Measurements from ENCODE around the gene ADAMTSL1. TPM values are rescaled to one million over a fixed set of nuclear protein-coding genes. Genes with fewer than 3 reads are reported as not detected.

Gene ADAMTSL1
- total and polyA plus RNA-seq, 2 experiments from 2014 or later, result 2.3 to 5.0 TPM

DNA sequence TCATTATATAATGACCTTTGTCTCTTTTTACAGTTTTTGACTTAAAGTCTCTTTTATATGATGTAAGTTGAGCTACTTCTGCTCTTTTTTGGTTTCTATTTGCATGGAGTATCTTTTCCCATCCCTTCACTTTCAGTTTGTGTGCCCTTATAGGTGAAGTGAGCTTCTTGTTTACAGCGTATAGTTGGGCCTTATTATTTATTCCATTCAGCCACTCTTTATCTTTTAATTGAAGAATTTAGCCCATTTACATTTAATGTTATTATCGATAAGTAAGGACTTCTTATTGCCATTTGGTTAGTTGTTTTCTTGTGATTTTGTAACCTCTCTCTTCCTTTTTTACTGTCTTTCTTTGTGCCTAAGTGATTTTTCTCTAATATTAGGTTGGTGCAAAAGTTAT is 117.3 kb downstream of the ADAMTSL1 start (continued):
- TF ChIP-seq, protein P1, sequence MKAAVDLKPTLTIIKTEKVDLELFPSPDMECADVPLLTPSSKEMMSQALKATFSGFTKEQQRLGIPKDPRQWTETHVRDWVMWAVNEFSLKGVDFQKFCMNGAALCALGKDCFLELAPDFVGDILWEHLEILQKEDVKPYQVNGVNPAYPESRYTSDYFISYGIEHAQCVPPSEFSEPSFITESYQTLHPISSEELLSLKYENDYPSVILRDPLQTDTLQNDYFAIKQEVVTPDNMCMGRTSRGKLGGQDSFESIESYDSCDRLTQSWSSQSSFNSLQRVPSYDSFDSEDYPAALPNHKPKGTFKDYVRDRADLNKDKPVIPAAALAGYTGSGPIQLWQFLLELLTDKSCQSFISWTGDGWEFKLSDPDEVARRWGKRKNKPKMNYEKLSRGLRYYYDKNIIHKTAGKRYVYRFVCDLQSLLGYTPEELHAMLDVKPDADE (IDR thresholded peaks at IDR 0.05), result no peak
- TF ChIP-seq, protein P2, sequence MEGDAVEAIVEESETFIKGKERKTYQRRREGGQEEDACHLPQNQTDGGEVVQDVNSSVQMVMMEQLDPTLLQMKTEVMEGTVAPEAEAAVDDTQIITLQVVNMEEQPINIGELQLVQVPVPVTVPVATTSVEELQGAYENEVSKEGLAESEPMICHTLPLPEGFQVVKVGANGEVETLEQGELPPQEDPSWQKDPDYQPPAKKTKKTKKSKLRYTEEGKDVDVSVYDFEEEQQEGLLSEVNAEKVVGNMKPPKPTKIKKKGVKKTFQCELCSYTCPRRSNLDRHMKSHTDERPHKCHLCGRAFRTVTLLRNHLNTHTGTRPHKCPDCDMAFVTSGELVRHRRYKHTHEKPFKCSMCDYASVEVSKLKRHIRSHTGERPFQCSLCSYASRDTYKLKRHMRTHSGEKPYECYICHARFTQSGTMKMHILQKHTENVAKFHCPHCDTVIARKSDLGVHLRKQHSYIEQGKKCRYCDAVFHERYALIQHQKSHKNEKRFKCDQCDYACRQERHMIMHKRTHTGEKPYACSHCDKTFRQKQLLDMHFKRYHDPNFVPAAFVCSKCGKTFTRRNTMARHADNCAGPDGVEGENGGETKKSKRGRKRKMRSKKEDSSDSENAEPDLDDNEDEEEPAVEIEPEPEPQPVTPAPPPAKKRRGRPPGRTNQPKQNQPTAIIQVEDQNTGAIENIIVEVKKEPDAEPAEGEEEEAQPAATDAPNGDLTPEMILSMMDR (conservative IDR thresholded peaks at IDR 0.05; ENCODE audit: low read depth in 2 of 2), result no peak
- TF ChIP-seq EZH2 (IDR thresholded peaks at IDR 0.05; ENCODE audit: low read depth, unreplicated experiment), result no peak

DNA sequence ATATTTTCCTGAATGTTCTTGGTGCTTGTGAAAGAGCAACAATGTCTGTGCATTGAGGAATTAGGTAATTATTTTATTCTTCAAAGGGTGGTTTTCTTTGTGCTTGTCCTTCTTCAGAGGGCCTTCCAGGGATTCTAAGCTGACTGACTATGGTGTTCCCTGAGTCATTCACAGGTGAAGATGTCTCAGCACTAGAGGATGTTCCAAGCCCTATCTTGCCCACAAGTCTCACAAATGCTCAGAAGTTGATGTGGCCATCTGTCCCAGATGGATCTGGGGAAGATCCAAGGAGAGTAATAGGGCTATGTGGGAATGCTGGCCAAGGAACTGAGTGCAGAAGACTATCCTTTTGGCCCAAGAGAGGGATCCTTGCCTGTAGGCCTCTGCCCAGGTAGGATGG is 120.9 kb downstream of the ADAMTSL1 start:
- no peak overlapping the region for H3K4me2 ChIP-seq
- no peak overlapping the region for H2AFZ ChIP-seq
- Mint-ChIP-seq H3K27ac (no peak overlapping the region), H3K36me3 (ENCODE audit: low read depth) (peaks cover 9% of the 10 kb centered on the region; the same call in 2 of the 3 replicates), H3K4me1 (no peaks in the 10 kb centered on the region), H3K4me3 (no peak overlapping the region), H3K9me3 (peaks cover 14% of the 10 kb centered on the region), H3K27me3 (ENCODE audit: insufficient read depth, low read depth, poor library complexity) (peaks cover 2% of the 10 kb centered on the region)
- DNase-seq (ENCODE audit: low spot score) (no peak), ATAC-seq (no peak)
- H3K27ac ChIP-seq (ENCODE audit: low read depth), result no peak overlapping the region
- no peaks in the 10 kb centered on the region for H3K4me1 ChIP-seq (ENCODE audit: insufficient read depth)
- H3K36me3 ChIP-seq (ENCODE audit: insufficient read depth), result no peaks in the 10 kb centered on the region
- H3K79me2 ChIP-seq (replicated peaks; ENCODE audit: insufficient read depth), result no peaks in the 10 kb centered on the region
- no peaks in the 10 kb centered on the region for H3F3A ChIP-seq (replicated peaks; ENCODE audit: low read depth)
- H3K9me2 ChIP-seq (ENCODE audit: insufficient read depth), result peaks cover 3% of the 10 kb centered on the region
- H4K20me1 ChIP-seq (replicated peaks; ENCODE audit: insufficient read depth), result no peaks in the 10 kb centered on the region
- no peak overlapping the region for H3K4me3 ChIP-seq
- H3K27me3 ChIP-seq (ENCODE audit: insufficient read depth), result no peaks in the 10 kb centered on the region
- no peak for TF ChIP-seq ZNF114 (CRISPR knock-in tag; IDR thresholded peaks at IDR 0.05)
- TF ChIP-seq JUNB (IDR thresholded peaks at IDR 0.05; ENCODE audit: unreplicated experiment), result no peak
- TF ChIP-seq REST (IDR thresholded peaks at IDR 0.05; ENCODE audit: unreplicated experiment), result no peak
- TF ChIP-seq NANOG (IDR thresholded peaks at IDR 0.05; ENCODE audit: borderline replicate concordance), result no peak
- no peak for TF ChIP-seq EZH2 (IDR thresholded peaks at IDR 0.05; ENCODE audit: low read depth, unreplicated experiment)
- TF ChIP-seq POLR2AphosphoS5 (IDR thresholded peaks at IDR 0.05; ENCODE audit: low read depth), result no peak
- no peak for TF ChIP-seq EZH2phosphoT487 (IDR thresholded peaks at IDR 0.05; ENCODE audit: unreplicated experiment)
- TF ChIP-seq ZNF462 (CRISPR knock-in tag; IDR thresholded peaks at IDR 0.05), result no peak
- TF ChIP-seq, protein P1 (IDR thresholded peaks at IDR 0.05), result no peak
- no peak for TF ChIP-seq STAT1 (IDR thresholded peaks at IDR 0.05; ENCODE audit: unreplicated experiment)
- no peak for TF ChIP-seq CREB1 (CRISPR knock-in tag; IDR thresholded peaks at IDR 0.05; ENCODE audit: low read depth)
